SK-N-SH treated with all-trans-retinoic acid at 6 μM for 48 hours (cell line): ENCODE data around the gene NEK4.

Experiments
- BACH2 ChIP-seq: fragments of 250-450 bp; sonication (Bioruptor Pico); IDR thresholded peaks from 2 replicates; pipeline ENCODE4 v1.9.0; 2021; ENCODE audit warnings: mild to moderate bottlenecking, borderline replicate concordance
- CSDC2 ChIP-seq: fragments of 250-450 bp; sonication (Bioruptor Pico); IDR thresholded peaks from 2 replicates; pipeline ENCODE4 v1.5.0; 2020; ENCODE audit warnings: mild to moderate bottlenecking, moderate library complexity
- POU6F1 ChIP-seq: fragments of 250-450 bp; sonication (Bioruptor Pico); IDR thresholded peaks from 2 replicates; pipeline ENCODE4 v1.8.0; 2021; ENCODE audit warnings: low read depth, mild to moderate bottlenecking, moderate library complexity, borderline replicate concordance
- RARB ChIP-seq: fragments of 250-450 bp; sonication (Bioruptor Pico); IDR thresholded peaks from 2 replicates; pipeline ENCODE4 v1.8.0; 2021; ENCODE audit warnings: mild to moderate bottlenecking, moderate library complexity
- SNAI2 ChIP-seq: fragments of 250-450 bp; sonication (Bioruptor Pico); IDR thresholded peaks from 2 replicates; pipeline ENCODE4 v1.5.0; 2020; ENCODE audit warnings: mild to moderate bottlenecking, moderate library complexity
- ZFP3 ChIP-seq: fragments of 250-450 bp; sonication (Bioruptor Pico); IDR thresholded peaks from 2 replicates; pipeline ENCODE4 v1.5.0; 2020; ENCODE audit warnings: mild to moderate bottlenecking, moderate library complexity
- ZFP30 ChIP-seq: fragments of 450-650 bp; formaldehyde crosslinking; IDR thresholded peaks from 2 replicates; pipeline ENCODE4 v1.5.0; 2022; ENCODE audit warnings: mild to moderate bottlenecking, moderate library complexity
- TF ChIP-seq, protein P1 (sequence below): fragments of 250-450 bp; sonication (Bioruptor Pico); IDR thresholded peaks from 2 replicates; pipeline ENCODE4 v1.5.1; 2020; ENCODE audit warnings: low read depth, mild to moderate bottlenecking, moderate library complexity

DNA sequence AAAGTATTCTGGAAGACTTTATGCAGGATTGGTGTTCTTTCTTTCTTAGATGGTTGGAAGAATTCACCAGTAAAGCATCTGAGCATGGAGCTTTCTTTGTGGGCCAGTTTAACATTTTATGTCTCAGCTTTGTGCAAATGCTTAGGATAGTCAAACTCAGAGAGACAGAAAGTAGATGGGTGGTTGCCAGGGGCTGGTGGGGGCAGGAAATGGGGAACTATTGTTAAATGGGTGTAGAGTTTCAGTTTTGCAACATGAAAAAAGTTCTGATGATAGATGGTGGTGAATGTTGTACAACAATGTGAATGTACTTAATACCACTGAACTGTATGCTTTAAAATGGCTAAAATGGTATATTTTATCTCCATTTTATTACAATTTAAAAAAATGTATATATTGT lies 40.1 kb downstream of the NEK4 start:
- TF ChIP-seq RARB (CRISPR knock-in tag) (no peak), POU6F1 (CRISPR knock-in tag) (no peak), CSDC2 (no peak), BACH2 (no peak), ZFP30 (CRISPR knock-in tag) (no peak), ZFP3 (no peak), SNAI2 (no peak)
- TF ChIP-seq, protein P1, sequence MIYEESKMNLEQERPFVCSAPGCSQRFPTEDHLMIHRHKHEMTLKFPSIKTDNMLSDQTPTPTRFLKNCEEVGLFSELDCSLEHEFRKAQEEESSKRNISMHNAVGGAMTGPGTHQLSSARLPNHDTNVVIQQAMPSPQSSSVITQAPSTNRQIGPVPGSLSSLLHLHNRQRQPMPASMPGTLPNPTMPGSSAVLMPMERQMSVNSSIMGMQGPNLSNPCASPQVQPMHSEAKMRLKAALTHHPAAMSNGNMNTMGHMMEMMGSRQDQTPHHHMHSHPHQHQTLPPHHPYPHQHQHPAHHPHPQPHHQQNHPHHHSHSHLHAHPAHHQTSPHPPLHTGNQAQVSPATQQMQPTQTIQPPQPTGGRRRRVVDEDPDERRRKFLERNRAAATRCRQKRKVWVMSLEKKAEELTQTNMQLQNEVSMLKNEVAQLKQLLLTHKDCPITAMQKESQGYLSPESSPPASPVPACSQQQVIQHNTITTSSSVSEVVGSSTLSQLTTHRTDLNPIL (CRISPR knock-in tag) = no peak
